ENCODE results near the gene FNDC1.

DNA sequence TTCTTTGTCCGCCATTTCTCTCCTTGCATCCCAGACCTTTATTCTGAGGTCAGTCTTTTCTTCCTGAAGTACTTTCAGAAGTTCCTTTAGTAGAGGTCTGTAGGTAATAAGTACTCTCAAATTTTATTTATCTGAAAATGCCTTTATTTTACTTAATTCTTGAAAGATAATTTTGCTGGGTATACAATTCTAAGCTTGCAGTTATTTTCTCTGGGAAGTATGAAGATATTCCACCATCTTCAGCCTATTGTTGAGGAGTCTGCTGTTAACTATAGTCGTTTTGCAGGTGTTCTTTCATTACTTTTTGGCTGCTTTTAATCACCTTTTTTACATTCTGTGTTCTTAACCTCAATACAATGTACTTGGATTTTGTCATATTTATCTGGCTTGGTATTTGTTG, 13.5 kb upstream of the FNDC1 start:
- TF ChIP-seq, protein P1, sequence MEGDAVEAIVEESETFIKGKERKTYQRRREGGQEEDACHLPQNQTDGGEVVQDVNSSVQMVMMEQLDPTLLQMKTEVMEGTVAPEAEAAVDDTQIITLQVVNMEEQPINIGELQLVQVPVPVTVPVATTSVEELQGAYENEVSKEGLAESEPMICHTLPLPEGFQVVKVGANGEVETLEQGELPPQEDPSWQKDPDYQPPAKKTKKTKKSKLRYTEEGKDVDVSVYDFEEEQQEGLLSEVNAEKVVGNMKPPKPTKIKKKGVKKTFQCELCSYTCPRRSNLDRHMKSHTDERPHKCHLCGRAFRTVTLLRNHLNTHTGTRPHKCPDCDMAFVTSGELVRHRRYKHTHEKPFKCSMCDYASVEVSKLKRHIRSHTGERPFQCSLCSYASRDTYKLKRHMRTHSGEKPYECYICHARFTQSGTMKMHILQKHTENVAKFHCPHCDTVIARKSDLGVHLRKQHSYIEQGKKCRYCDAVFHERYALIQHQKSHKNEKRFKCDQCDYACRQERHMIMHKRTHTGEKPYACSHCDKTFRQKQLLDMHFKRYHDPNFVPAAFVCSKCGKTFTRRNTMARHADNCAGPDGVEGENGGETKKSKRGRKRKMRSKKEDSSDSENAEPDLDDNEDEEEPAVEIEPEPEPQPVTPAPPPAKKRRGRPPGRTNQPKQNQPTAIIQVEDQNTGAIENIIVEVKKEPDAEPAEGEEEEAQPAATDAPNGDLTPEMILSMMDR (IDR thresholded peaks at IDR 0.05) = no peak
- no peak for TF ChIP-seq ZFX (IDR thresholded peaks at IDR 0.05; ENCODE audit: borderline replicate concordance)
